Measurements from ENCODE around the gene DLEC1.

The DLEC1 gene

GRCh38 chr3:38002940-38003339, 36.1 kb upstream of the DLEC1 start:
- H3K27ac ChIP-seq, result no peak overlapping the region
- H3K4me3 ChIP-seq (ENCODE audit: low read depth, low read length), result no peak overlapping the region
- no peak for DNase-seq
- H3K36me3 ChIP-seq (replicated peaks), result peaks cover 7% of the 10 kb centered on the region
- in situ Hi-C loops (cut with HindIII; ENCODE audit: low pct_ligation_motif_present, low sequenced_read_pairs), result no loop called here
- H3K27me3 ChIP-seq (replicated peaks), result no peaks in the 10 kb centered on the region
- TF ChIP-seq CTCF (IDR thresholded peaks at IDR 0.05; ENCODE audit: low read depth, low read length, missing control alignments), result no peak

- DNase-seq, result peak; percentile 45
- Histone ChIP-seq H3K27me3 (replicated peaks) (no peaks in the 10 kb centered on the region), H3K36me3 (replicated peaks) (peaks cover 7% of the 10 kb centered on the region), H3K4me3 (ENCODE audit: low read depth, low read length) (no peak overlapping the region), H3K27ac (no peak overlapping the region)
- in situ Hi-C loops (cut with HindIII; ENCODE audit: low pct_ligation_motif_present, low sequenced_read_pairs), result no loop called here
- TF ChIP-seq CTCF (IDR thresholded peaks at IDR 0.05; ENCODE audit: low read depth, low read length, missing control alignments), result peak; percentile 99
These were observed 35.6 kb upstream of the DLEC1 start for GRCh38 chr3:38003371-38003816.

- no peak for DNase-seq
- in situ Hi-C loops (cut with HindIII; ENCODE audit: low pct_ligation_motif_present, low sequenced_read_pairs), result no loop called here
- H3K27ac ChIP-seq, result no peak overlapping the region
These were observed 35.1 kb upstream of the DLEC1 start for GRCh38 chr3:38003817-38004414.

GRCh38 chr3:38004415-38005075, 34.5 kb upstream of the DLEC1 start:
- Histone ChIP-seq H3K27me3 (replicated peaks) (no peaks in the 10 kb centered on the region), H3K27ac (no peak overlapping the region), H3K4me3 (ENCODE audit: low read depth, low read length) (no peak overlapping the region), H3K36me3 (replicated peaks) (peaks cover 7% of the 10 kb centered on the region)
- TF ChIP-seq CTCF (IDR thresholded peaks at IDR 0.05; ENCODE audit: low read depth, low read length, missing control alignments), result peak; percentile 85
- peak; percentile 57 for DNase-seq
- in situ Hi-C loops (cut with HindIII; ENCODE audit: low pct_ligation_motif_present, low sequenced_read_pairs), result no loop called here

More at GRCh38 chr3:38003817-38004414, 35.1 kb upstream of the DLEC1 start:
- H3K4me3 ChIP-seq (ENCODE audit: low read depth, low read length), result no peak overlapping the region
- peaks cover 7% of the 10 kb centered on the region for H3K36me3 ChIP-seq (replicated peaks)
- no peak for TF ChIP-seq CTCF (IDR thresholded peaks at IDR 0.05; ENCODE audit: low read depth, low read length, missing control alignments)
- H3K27me3 ChIP-seq (replicated peaks), result no peaks in the 10 kb centered on the region

- in situ Hi-C loops (cut with HindIII; ENCODE audit: low pct_ligation_motif_present, low sequenced_read_pairs), result no loop called here
- Histone ChIP-seq H3K27ac (no peak overlapping the region), H3K27me3 (replicated peaks) (no peaks in the 10 kb centered on the region), H3K4me3 (ENCODE audit: low read depth, low read length) (no peak overlapping the region), H3K36me3 (replicated peaks) (peaks cover 7% of the 10 kb centered on the region)
- TF ChIP-seq CTCF (IDR thresholded peaks at IDR 0.05; ENCODE audit: low read depth, low read length, missing control alignments), result no peak
- no peak for DNase-seq
These were observed 33.7 kb upstream of the DLEC1 start for GRCh38 chr3:38005076-38006020.

All from brain microvascular endothelial cell (primary cell).